SU-DHL-6 (cell line): ENCODE results near the gene EFHC2.
"Not testable (repeated sequence)": the region's sequence is repeated elsewhere in the genome, so short reads cannot be mapped to it uniquely, and the experiment has no call there.

Source experiments
- H2AFZ ChIP-seq: fragments of 200-600 bp; sonication (generic); 2 replicates; pipeline ENCODE4 v1.6.1; 2014; ENCODE audit warnings: low read depth, mild to moderate bottlenecking, moderate library complexity, mixed read lengths, antibody characterized with exemption, low read length; ENCODE audit not compliant: severe bottlenecking
- H3F3A ChIP-seq: fragments of 200-600 bp; shearing (Covaris generic); 2 replicates; pipeline ENCODE4 v1.6.0; 2016; ENCODE audit warnings: antibody characterized with exemption, mild to moderate bottlenecking; ENCODE audit not compliant: insufficient read depth
- H3K27ac ChIP-seq: fragments of 200-600 bp; sonication (generic); 2 replicates; pipeline ENCODE4 v1.5.1; 2016; ENCODE audit warnings: low read depth, mild to moderate bottlenecking, low read length, moderate library complexity, mixed read lengths
- H3K27me3 ChIP-seq: fragments of 200-600 bp; sonication (generic), shearing (Covaris generic); 2 replicates; pipeline ENCODE4 v1.6.0; 2014; ENCODE audit warnings: mild to moderate bottlenecking, low read length
- H3K36me3 ChIP-seq: fragments of 200-600 bp; sonication (generic); 2 replicates; pipeline ENCODE4 v1.6.1; 2014; ENCODE audit warnings: mild to moderate bottlenecking, low read length, mixed read lengths
- H3K4me2 ChIP-seq: fragments of 300-600, 200-600 bp; shearing (Covaris generic), sonication (generic); 2 replicates; pipeline ENCODE4 v1.6.0; 2014; ENCODE audit warnings: low read length, low read depth, mild to moderate bottlenecking; ENCODE audit not compliant: poor library complexity, severe bottlenecking
- H3K4me3 ChIP-seq: fragments of 200-600 bp; sonication (generic); 2 replicates; pipeline ENCODE4 v1.5.1; 2014; ENCODE audit warnings: antibody characterized with exemption, low read length, mild to moderate bottlenecking, mixed read lengths; ENCODE audit not compliant: insufficient read depth, poor library complexity, severe bottlenecking
- H3K79me2 ChIP-seq: fragments of 200-600 bp; sonication (generic); 2 replicates; pipeline ENCODE4 v1.6.1; 2014; ENCODE audit warnings: mild to moderate bottlenecking, low read length, moderate library complexity; ENCODE audit not compliant: insufficient read depth
- H3K9ac ChIP-seq: fragments of 200-600 bp; sonication (generic); 2 replicates; pipeline ENCODE4 v1.7.0; 2014; ENCODE audit warnings: mild to moderate bottlenecking, low read length
- H3K9me2 ChIP-seq: fragments of 200-600 bp; sonication (generic); replicated peaks from 2 replicates; pipeline ENCODE4 v1.6.1; 2014; ENCODE audit warnings: low read length; ENCODE audit not compliant: insufficient read depth
- H3K9me3 ChIP-seq: fragments of 200-600 bp; sonication (generic); 2 replicates; pipeline ENCODE4 v1.6.1; 2014; ENCODE audit warnings: low read length, mixed read lengths; ENCODE audit not compliant: insufficient read depth
- H4K20me1 ChIP-seq: fragments of 200-600 bp; sonication (generic); 2 replicates; pipeline ENCODE4 v1.6.1; 2014; ENCODE audit warnings: low read depth, mild to moderate bottlenecking, antibody characterized with exemption, low read length, moderate library complexity, mixed read lengths
- CTCF ChIP-seq: fragments of 200-600 bp; sonication (generic); IDR thresholded peaks from one replicate; pipeline ENCODE4 v1.5.1; 2017; ENCODE audit warnings: antibody characterized with exemption, mild to moderate bottlenecking, low read length, moderate library complexity; ENCODE audit not compliant: insufficient read depth, poor library complexity, severe bottlenecking
- EZH2phosphoT487 ChIP-seq: fragments of 200-600 bp; sonication (generic), shearing (Covaris generic); conservative IDR thresholded peaks from 2 replicates; pipeline ENCODE4 v1.6.1; 2018; ENCODE audit warnings: mild to moderate bottlenecking, antibody characterized with exemption, low read length, moderate library complexity, mixed read lengths

Gene EFHC2

GRCh38 chrX:44189116-44189515 lies 154.4 kb downstream of the EFHC2 start:
- H4K20me1 ChIP-seq: no peaks in the 10 kb centered on the region
- H3K9me3 ChIP-seq: no peaks in the 10 kb centered on the region
- no peaks in the 10 kb centered on the region for H3K79me2 ChIP-seq
- no peak overlapping the region for H2AFZ ChIP-seq
- H3F3A ChIP-seq: no peaks in the 10 kb centered on the region
- H3K4me2 ChIP-seq: no peak overlapping the region
- TF ChIP-seq CTCF (no peak), EZH2phosphoT487 (no peak)
- no peak overlapping the region for H3K9ac ChIP-seq
- no peak overlapping the region for H3K27ac ChIP-seq
- no peaks in the 10 kb centered on the region for H3K9me2 ChIP-seq
- H3K27me3 ChIP-seq: no peaks in the 10 kb centered on the region
- H3K36me3 ChIP-seq: no peaks in the 10 kb centered on the region
- no peak overlapping the region for H3K4me3 ChIP-seq

GRCh38 chrX:44187915-44188314 lies 155.6 kb downstream of the EFHC2 start:
- not testable (repeated sequence) for H3K4me2 ChIP-seq, H2AFZ ChIP-seq, H3K4me3 ChIP-seq, H3K9me3 ChIP-seq, H3K79me2 ChIP-seq, H3F3A ChIP-seq, H3K36me3 ChIP-seq, H3K27ac ChIP-seq, H3K9me2 ChIP-seq, H3K9ac ChIP-seq, H4K20me1 ChIP-seq, H3K27me3 ChIP-seq

GRCh38 chrX:44183329-44183728 lies 160.1 kb downstream of the EFHC2 start:
- Histone ChIP-seq H4K20me1 (no peaks in the 10 kb centered on the region), H3K9me3 (no peaks in the 10 kb centered on the region), H3K79me2 (no peaks in the 10 kb centered on the region), H3K9me2 (no peaks in the 10 kb centered on the region), H3K27me3 (no peaks in the 10 kb centered on the region), H3K4me2 (no peak overlapping the region), H3K27ac (no peak overlapping the region), H2AFZ (no peak overlapping the region), H3K9ac (no peak overlapping the region), H3F3A (no peaks in the 10 kb centered on the region), H3K36me3 (no peaks in the 10 kb centered on the region), H3K4me3 (no peak overlapping the region)
- TF ChIP-seq CTCF: no peak
- no peak for TF ChIP-seq EZH2phosphoT487

GRCh38 chrX:44178274-44179053 lies 165.0 kb downstream of the EFHC2 start:
- Histone ChIP-seq H3K27ac (no peak overlapping the region), H3K36me3 (no peaks in the 10 kb centered on the region), H3K27me3 (no peaks in the 10 kb centered on the region), H3K9me3 (no peaks in the 10 kb centered on the region), H2AFZ (no peak overlapping the region), H4K20me1 (no peaks in the 10 kb centered on the region), H3K4me2 (no peak overlapping the region), H3K9me2 (no peaks in the 10 kb centered on the region), H3K4me3 (no peak overlapping the region), H3K79me2 (no peaks in the 10 kb centered on the region), H3F3A (no peaks in the 10 kb centered on the region), H3K9ac (no peak overlapping the region)
- TF ChIP-seq CTCF (no peak), EZH2phosphoT487 (no peak)
